Gastroesophageal sphincter (tissue), 3 donors: ENCODE results near the gene PKIG.

ENCODE experiments used
- POLR2AphosphoS5 ChIP-seq: sonication (generic); formaldehyde crosslinking; IDR thresholded peaks from one replicate; pipeline ENCODE4 v1.6.1; 2017; ENCODE audit warnings: antibody characterized with exemption
- TF ChIP-seq, protein P1 (sequence below), 4 experiments: fragments of 200-600 bp in 2 of 4; fragments of 450-650 bp in 2 of 4; sonication (generic) in 1 of 4; IDR thresholded peaks; one replicate each; pipeline ENCODE4 v1.5.1; 2017 to 2019; ENCODE audit warnings: antibody characterized with exemption in 4 of 4, mild to moderate bottlenecking in 2 of 4, moderate library complexity in 2 of 4

DNA sequence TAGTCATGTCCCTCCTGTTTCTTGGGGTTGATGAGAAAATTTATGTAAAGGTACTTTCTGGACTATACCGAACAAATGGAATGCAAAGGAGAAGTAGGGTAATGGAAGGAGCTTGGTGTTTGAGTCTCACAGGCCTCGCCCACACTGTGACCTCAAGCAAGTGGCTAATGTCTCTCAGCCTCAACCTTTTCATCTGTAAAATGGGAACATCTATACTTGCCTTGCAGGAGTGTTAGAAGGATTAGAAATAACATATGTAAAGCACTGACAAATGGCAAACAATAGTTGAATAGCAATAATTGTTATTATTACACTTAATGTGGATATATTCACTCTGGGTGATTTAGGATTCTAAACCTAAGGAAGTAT, 8.9 kb upstream of the PKIG start:
- TF ChIP-seq, protein P1, sequence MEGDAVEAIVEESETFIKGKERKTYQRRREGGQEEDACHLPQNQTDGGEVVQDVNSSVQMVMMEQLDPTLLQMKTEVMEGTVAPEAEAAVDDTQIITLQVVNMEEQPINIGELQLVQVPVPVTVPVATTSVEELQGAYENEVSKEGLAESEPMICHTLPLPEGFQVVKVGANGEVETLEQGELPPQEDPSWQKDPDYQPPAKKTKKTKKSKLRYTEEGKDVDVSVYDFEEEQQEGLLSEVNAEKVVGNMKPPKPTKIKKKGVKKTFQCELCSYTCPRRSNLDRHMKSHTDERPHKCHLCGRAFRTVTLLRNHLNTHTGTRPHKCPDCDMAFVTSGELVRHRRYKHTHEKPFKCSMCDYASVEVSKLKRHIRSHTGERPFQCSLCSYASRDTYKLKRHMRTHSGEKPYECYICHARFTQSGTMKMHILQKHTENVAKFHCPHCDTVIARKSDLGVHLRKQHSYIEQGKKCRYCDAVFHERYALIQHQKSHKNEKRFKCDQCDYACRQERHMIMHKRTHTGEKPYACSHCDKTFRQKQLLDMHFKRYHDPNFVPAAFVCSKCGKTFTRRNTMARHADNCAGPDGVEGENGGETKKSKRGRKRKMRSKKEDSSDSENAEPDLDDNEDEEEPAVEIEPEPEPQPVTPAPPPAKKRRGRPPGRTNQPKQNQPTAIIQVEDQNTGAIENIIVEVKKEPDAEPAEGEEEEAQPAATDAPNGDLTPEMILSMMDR (IDR thresholded peaks at IDR 0.05) = no peak
- no peak for TF ChIP-seq POLR2AphosphoS5
